ENCODE measurements around the gene HMCN2. TPM values are rescaled to one million over a fixed set of nuclear protein-coding genes. Genes with fewer than 3 reads are reported as not detected.

Gene HMCN2
- total RNA-seq, 1 experiment from 2014 or later: 8.6 TPM

DNA sequence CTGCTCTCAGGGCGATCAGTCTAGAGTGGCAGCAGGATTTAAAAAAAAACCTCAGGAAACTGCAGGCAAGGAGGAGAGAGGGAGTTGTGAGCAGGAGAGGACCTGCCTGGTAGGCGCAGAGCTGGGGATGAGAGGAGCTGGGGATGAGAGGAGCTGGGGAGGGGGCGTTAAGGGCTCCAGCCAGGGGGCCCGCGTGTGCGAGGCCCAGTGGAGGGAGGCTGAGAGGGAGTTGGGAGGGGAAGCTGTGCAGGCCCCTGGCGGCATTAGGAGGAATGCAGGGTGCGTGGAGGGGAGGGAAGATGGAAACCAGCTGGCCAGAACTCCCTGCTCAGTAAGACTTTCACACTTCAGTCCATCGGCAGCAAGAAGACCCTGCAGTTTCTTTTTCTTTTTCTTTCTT lies 45.2 kb upstream of the HMCN2 start:
- no peak overlapping the region for H3K9ac ChIP-seq (ENCODE audit: extremely low read depth, insufficient read length, low read length)
- H2AFZ ChIP-seq (ENCODE audit: low read length): no peak overlapping the region
- H3K14ac ChIP-seq (ENCODE audit: insufficient read depth, low read length): no peak overlapping the region
- H3K23ac ChIP-seq (ENCODE audit: insufficient read length, low read depth, low read length): no peak overlapping the region
- H3K27me3 ChIP-seq (ENCODE audit: insufficient read depth, low read length): no peaks in the 10 kb centered on the region
- H3K18ac ChIP-seq (ENCODE audit: insufficient read length, low read depth, low read length): no peak overlapping the region
- H2BK20ac ChIP-seq (ENCODE audit: low read depth, low read length, poor library complexity, severe bottlenecking): no peak overlapping the region
- Mint-ChIP-seq H3K4me3 (no peak overlapping the region; a peak in 1 of 5 replicates), H3K9me3 (no peaks in the 10 kb centered on the region), H3K36me3 (ENCODE audit: insufficient read depth in 1 of 3, low read depth in 3 of 3) (peaks cover 6 to 13% (median 11%) of the 10 kb centered on the region in 3 experiments; a peak in 6 of 7 replicates), H3K27ac (peak overlapping the region in 2 of 3 experiments; percentile 41 to 65; a peak in 6 of 7 replicates), H3K27me3 (ENCODE audit: low read depth) (no peaks in the 10 kb centered on the region), H3K4me1 (peaks cover 12 to 29% of the 10 kb centered on the region in 2 experiments; a peak in 3 of 4 replicates)
- no peak overlapping the region for H2AK5ac ChIP-seq (ENCODE audit: insufficient read length, low read length)
- WGBS (ENCODE audit: extremely low coverage, insufficient read length, low lambda C conversion rate): no CpG with 5 or more reads among the region's 9 CpGs
- no peaks in the 10 kb centered on the region for H3K9me3 ChIP-seq (ENCODE audit: control insufficient read depth, low read depth, low read length)
- H2BK12ac ChIP-seq (ENCODE audit: insufficient read length, low read depth, low read length): no peak overlapping the region
- H2BK120ac ChIP-seq (ENCODE audit: low read depth, low read length, poor library complexity, severe bottlenecking): no peak overlapping the region
- TF ChIP-seq, protein P1, sequence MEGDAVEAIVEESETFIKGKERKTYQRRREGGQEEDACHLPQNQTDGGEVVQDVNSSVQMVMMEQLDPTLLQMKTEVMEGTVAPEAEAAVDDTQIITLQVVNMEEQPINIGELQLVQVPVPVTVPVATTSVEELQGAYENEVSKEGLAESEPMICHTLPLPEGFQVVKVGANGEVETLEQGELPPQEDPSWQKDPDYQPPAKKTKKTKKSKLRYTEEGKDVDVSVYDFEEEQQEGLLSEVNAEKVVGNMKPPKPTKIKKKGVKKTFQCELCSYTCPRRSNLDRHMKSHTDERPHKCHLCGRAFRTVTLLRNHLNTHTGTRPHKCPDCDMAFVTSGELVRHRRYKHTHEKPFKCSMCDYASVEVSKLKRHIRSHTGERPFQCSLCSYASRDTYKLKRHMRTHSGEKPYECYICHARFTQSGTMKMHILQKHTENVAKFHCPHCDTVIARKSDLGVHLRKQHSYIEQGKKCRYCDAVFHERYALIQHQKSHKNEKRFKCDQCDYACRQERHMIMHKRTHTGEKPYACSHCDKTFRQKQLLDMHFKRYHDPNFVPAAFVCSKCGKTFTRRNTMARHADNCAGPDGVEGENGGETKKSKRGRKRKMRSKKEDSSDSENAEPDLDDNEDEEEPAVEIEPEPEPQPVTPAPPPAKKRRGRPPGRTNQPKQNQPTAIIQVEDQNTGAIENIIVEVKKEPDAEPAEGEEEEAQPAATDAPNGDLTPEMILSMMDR (conservative IDR thresholded peaks at IDR 0.05): peak; percentile 31; the same call in 2 of the 3 replicates
- H3K56ac ChIP-seq (ENCODE audit: insufficient read length, low read depth, low read length): no peak overlapping the region
- H2BK5ac ChIP-seq (ENCODE audit: insufficient read length, low read length): no peak overlapping the region
- no peak overlapping the region for H3T11ph ChIP-seq (ENCODE audit: low read length)
- H3K4me1 ChIP-seq (ENCODE audit: insufficient read depth, low read length): no peaks in the 10 kb centered on the region; the same call in 1 of the 2 replicates
- H3K79me1 ChIP-seq (ENCODE audit: insufficient read depth, low read depth, low read length, poor library complexity, severe bottlenecking): no peaks in the 10 kb centered on the region
- H4K91ac ChIP-seq (ENCODE audit: insufficient read length, low read depth, low read length): no peak overlapping the region
- peak overlapping the region; percentile 22 for H4K8ac ChIP-seq (replicated peaks; ENCODE audit: insufficient read length, low read depth, low read length)
- no peak overlapping the region for H4K5ac ChIP-seq (ENCODE audit: insufficient read length, low read depth, low read length)
- H3K27ac ChIP-seq (ENCODE audit: insufficient read length, low read depth, low read length): no peak overlapping the region
- no peaks in the 10 kb centered on the region for H3K79me2 ChIP-seq (ENCODE audit: insufficient read depth, low read length)
- H3K4me2 ChIP-seq (ENCODE audit: insufficient read depth, insufficient read length, low read length): no peak overlapping the region
- no peak overlapping the region for H3K4ac ChIP-seq (ENCODE audit: low read depth, low read length)
- no peak for DNase-seq
- H3K23me2 ChIP-seq (ENCODE audit: insufficient read length, low read depth, low read length, poor library complexity, severe bottlenecking): no peaks in the 10 kb centered on the region
- H4K20me1 ChIP-seq (ENCODE audit: control insufficient read depth, insufficient read depth, insufficient read length): no peaks in the 10 kb centered on the region
- H2BK15ac ChIP-seq (ENCODE audit: low read depth, low read length): no peak overlapping the region

All from H9 (cell line).